Osteoblast (primary cell): ENCODE results near the gene SNAI3. TPM values are rescaled to one million over a fixed set of nuclear protein-coding genes. Genes with fewer than 3 reads are reported as not detected.

Source experiments
- DNase-seq: peaks from one replicate; pipeline ENCODE4 v3.0.0; 2011; ENCODE audit warnings: low spot score, mixed read lengths; ENCODE audit not compliant: insufficient read length; ENCODE audit errors: missing footprints
- H2AFZ ChIP-seq: 2 replicates; pipeline ENCODE4 v1.6.0; 2011; ENCODE audit warnings: mild to moderate bottlenecking, low read length
- H3K27ac ChIP-seq: 2 replicates; pipeline ENCODE4 v1.5.1; 2011; ENCODE audit warnings: mild to moderate bottlenecking, low read depth, low read length, moderate library complexity
- H3K27me3 ChIP-seq: 2 replicates; pipeline ENCODE4 v1.6.0; 2012; ENCODE audit warnings: mild to moderate bottlenecking, control low read depth, inconsistent platforms, low read length, moderate library complexity; ENCODE audit not compliant: insufficient read depth
- H3K36me3 ChIP-seq: 2 replicates; pipeline ENCODE4 v1.5.1; 2011; ENCODE audit warnings: mild to moderate bottlenecking, low read length, control low read depth, moderate library complexity; ENCODE audit not compliant: insufficient read depth
- H3K4me1 ChIP-seq: 2 replicates; pipeline ENCODE4 v1.5.1; 2011; ENCODE audit warnings: mild to moderate bottlenecking, low read length, control low read depth, moderate library complexity; ENCODE audit not compliant: insufficient read depth
- H3K4me2 ChIP-seq: 2 replicates; pipeline ENCODE4 v1.6.0; 2011; ENCODE audit warnings: mild to moderate bottlenecking, low read length; ENCODE audit not compliant: insufficient read depth
- H3K4me3 ChIP-seq: fragments of 200-600 bp; sonication (generic); 3 replicates; pipeline ENCODE4 v1.5.1; 2012; ENCODE audit warnings: mild to moderate bottlenecking, low read length, inconsistent platforms; ENCODE audit not compliant: insufficient read depth
- H3K79me2 ChIP-seq: 2 replicates; pipeline ENCODE4 v1.6.0; 2012; ENCODE audit warnings: mild to moderate bottlenecking, low read length, control low read depth, inconsistent platforms; ENCODE audit not compliant: insufficient read depth
- H3K9me3 ChIP-seq: 2 replicates; pipeline ENCODE4 v1.5.1; 2011; ENCODE audit warnings: low read depth, low read length, control low read depth
- H4K20me1 ChIP-seq: 2 replicates; pipeline ENCODE4 v1.6.0; 2012; ENCODE audit warnings: mild to moderate bottlenecking, low read length, control low read depth; ENCODE audit not compliant: insufficient read depth
- total RNA-seq: library from RNA; depleted of rRNA; stranded (reverse); fragments of >200 nt; gene quantifications from 2 replicates; pipeline ENCODE4 v1.2.3, GENCODE V29; 2012
- TF ChIP-seq, protein P1 (sequence below): IDR thresholded peaks from 2 replicates; pipeline ENCODE4 v1.5.1; 2011; ENCODE audit warnings: mild to moderate bottlenecking, low read depth, low read length, moderate library complexity; ENCODE audit errors: extremely low read depth

SNAI3 gene
- total RNA-seq, 1 donor: not detected

DNA sequence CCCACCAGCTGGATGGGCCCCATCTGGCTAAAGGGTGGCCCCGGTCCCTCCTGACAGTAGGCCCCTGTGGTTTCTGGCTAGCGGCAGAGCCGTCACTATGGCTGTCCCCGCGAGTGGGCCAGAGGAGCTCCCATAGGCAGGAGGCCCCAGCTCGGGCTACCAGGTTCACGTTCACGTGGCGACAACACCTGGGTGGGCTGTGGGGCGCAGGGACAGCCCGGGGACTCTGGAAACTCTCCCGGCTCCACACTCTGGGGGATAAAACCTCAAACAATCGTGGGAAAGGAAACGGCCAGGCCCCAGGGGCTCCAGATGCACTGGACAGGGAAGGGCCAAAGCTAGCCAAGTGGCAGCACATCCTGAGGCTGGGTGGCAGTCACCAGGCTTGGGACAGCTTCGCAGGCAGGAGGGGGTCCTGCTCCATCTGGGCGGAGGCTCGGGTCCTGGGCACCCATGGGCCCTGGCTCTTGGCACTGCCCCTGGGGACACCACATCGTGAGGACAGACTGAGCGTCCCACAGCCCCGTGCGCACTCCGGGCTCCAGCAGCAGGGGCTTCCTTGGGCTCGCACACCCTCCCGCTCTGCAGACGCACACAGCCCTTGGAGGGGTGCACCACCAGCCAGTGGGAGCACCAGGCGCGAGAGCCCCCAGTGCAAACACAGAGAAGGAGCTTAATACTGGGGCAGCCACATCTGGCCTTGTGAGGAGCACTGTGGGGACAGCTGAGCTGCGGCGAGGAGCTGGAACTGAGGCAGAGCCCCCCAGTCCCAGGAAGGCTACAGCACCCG, 15.5 kb upstream of the SNAI3 start:
- no peaks in the 10 kb centered on the region for H3K9me3 ChIP-seq
- peak overlapping the region; percentile 52 for H3K4me3 ChIP-seq
- no peak for DNase-seq
- no peaks in the 10 kb centered on the region for H3K27me3 ChIP-seq
- H3K4me1 ChIP-seq: peaks cover 21% of the 10 kb centered on the region
- H3K36me3 ChIP-seq: peaks cover 15% of the 10 kb centered on the region
- peak overlapping the region; percentile 75 for H3K4me2 ChIP-seq
- peaks cover 6% of the 10 kb centered on the region for H4K20me1 ChIP-seq
- TF ChIP-seq, protein P1, sequence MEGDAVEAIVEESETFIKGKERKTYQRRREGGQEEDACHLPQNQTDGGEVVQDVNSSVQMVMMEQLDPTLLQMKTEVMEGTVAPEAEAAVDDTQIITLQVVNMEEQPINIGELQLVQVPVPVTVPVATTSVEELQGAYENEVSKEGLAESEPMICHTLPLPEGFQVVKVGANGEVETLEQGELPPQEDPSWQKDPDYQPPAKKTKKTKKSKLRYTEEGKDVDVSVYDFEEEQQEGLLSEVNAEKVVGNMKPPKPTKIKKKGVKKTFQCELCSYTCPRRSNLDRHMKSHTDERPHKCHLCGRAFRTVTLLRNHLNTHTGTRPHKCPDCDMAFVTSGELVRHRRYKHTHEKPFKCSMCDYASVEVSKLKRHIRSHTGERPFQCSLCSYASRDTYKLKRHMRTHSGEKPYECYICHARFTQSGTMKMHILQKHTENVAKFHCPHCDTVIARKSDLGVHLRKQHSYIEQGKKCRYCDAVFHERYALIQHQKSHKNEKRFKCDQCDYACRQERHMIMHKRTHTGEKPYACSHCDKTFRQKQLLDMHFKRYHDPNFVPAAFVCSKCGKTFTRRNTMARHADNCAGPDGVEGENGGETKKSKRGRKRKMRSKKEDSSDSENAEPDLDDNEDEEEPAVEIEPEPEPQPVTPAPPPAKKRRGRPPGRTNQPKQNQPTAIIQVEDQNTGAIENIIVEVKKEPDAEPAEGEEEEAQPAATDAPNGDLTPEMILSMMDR: no peak
- peaks cover 55% of the 10 kb centered on the region for H3K79me2 ChIP-seq
- H2AFZ ChIP-seq: no peak overlapping the region
- H3K27ac ChIP-seq: peak overlapping the region; percentile 53

DNA sequence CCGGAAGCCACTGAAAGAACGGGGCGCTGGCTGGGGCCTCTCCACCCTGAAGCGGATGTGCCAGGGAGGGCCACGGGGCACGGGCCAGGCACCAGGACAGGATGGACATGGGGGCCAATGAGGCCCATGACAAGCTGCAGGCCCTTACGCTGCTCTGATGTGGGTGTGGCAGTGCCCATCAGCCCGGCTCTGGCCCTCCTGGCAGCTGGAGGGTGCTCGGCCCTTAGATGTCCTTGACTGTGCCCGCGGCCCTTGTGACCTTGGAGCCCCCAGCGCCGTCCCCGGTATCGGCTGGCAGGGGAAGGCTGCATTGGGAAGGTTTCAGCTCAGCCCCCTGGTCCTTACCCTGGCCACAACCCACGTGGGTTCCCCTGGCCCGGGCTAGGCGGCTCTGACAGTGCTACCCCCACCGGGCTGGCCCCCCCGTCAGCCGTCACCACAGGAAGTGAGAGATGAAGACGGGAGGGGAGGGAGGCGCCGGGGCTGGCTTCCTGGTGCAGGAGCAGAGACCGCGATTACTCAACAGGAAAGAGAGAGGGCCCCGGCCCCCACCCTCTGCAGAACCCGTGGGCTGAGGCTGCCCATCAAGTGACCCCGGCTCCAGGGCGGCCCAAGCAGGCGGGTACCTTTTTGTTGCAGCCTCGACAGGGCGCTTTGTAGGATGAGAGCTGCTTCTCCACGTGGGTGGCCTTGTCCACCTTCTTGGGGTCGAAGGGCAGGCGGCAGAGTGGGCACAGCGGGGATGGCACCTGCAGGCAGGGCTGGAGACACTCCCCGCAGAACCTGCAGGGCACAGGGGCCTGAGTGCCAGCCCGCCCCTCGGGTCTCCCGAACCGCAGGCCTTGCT, 14.6 kb upstream of the SNAI3 start:
- peaks cover 6% of the 10 kb centered on the region for H4K20me1 ChIP-seq
- H3K36me3 ChIP-seq: peaks cover 16% of the 10 kb centered on the region
- peak overlapping the region; percentile 56 for H2AFZ ChIP-seq
- peaks cover 50% of the 10 kb centered on the region for H3K79me2 ChIP-seq
- peak overlapping the region; percentile 58 for H3K4me3 ChIP-seq
- peak; percentile 100 for DNase-seq
- H3K27ac ChIP-seq: peak overlapping the region; percentile 79
- TF ChIP-seq, protein P1: no peak
- H3K9me3 ChIP-seq: no peaks in the 10 kb centered on the region
- H3K4me1 ChIP-seq: peaks cover 20% of the 10 kb centered on the region
- H3K4me2 ChIP-seq: peak overlapping the region; percentile 75
- no peaks in the 10 kb centered on the region for H3K27me3 ChIP-seq

DNA sequence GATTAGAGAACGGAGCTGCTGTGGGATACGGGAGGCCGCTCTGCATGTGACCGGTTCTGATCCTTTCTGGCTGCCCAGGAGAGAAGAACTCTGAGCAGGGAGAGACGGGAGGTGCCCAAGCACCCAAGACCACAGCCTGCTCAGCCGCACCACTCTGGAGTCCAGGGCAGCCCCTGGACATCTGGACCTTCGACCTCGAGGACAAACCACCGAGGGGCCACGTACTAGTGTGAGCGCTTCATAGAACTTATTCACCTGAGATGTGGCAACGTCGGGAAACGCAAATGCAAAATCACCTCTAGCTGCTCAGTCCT, 14.0 kb upstream of the SNAI3 start:
- Histone ChIP-seq H4K20me1 (peaks cover 5% of the 10 kb centered on the region), H3K79me2 (peaks cover 45% of the 10 kb centered on the region), H3K4me3 (no peak overlapping the region), H3K4me1 (peaks cover 18% of the 10 kb centered on the region), H3K27me3 (no peaks in the 10 kb centered on the region), H3K36me3 (peaks cover 16% of the 10 kb centered on the region), H3K4me2 (peak overlapping the region; percentile 75), H3K27ac (peak overlapping the region; percentile 79), H2AFZ (no peak overlapping the region), H3K9me3 (no peaks in the 10 kb centered on the region)
- no peak for DNase-seq
- TF ChIP-seq, protein P1: no peak

DNA sequence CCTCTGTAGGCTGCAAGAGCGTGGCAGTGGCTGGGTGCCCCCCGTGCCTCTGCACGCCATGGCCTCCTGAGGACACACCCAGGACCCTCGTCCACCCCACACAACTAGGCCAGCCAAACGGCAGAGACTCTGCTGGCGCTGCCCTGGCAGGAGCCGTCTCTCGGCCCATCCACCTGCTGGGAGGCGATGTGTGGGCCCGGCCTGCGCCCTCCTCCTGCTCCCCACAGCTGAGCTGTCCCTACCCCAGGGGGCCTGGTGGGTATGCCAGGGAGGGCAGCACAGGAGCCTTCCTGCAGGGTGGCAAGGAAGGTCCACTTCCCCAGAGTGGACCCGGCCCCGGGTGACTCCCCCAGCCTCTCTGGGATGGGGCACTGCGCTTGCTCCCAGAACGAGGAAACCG, 12.9 kb upstream of the SNAI3 start:
- Histone ChIP-seq H4K20me1 (no peaks in the 10 kb centered on the region), H3K27me3 (no peaks in the 10 kb centered on the region), H3K27ac (no peak overlapping the region), H3K4me1 (peaks cover 12% of the 10 kb centered on the region), H3K9me3 (no peaks in the 10 kb centered on the region), H3K4me3 (no peak overlapping the region), H3K79me2 (peaks cover 34% of the 10 kb centered on the region), H3K4me2 (no peak overlapping the region), H3K36me3 (peaks cover 16% of the 10 kb centered on the region), H2AFZ (no peak overlapping the region)
- no peak for DNase-seq
- TF ChIP-seq, protein P1: no peak
